ENCODE data around the gene TNS1.

GRCh38 chr2:217952409-217952808 lies 50.4 kb downstream of the TNS1 start:
- no peak for TF ChIP-seq CTCF (IDR thresholded peaks at IDR 0.05)
- TF ChIP-seq POLR2A (IDR thresholded peaks at IDR 0.05) = no peak
- TF ChIP-seq EP300 (IDR thresholded peaks at IDR 0.05) = no peak

All from tibial nerve (tissue), 4 donors.